A549 (cell line): Measurements from ENCODE around the gene EBP. TPM values are rescaled to one million over a fixed set of nuclear protein-coding genes. Genes with fewer than 3 reads are reported as not detected.

Experiments
- ATAC-seq, 2 experiments: fragments of 200-7000 bp in 1 of 2; fragments of >200 bp in 1 of 2; cut with Nextera tagmentation in 1 of 2; cut with Tn5 transposase in 1 of 2; 3 replicates each; pipeline versions ENCODE4 v1.8.0 to v1.9.1; 2018 to 2020; ENCODE audit warnings: mild to moderate bottlenecking in 1 of 2, moderate library complexity in 1 of 2
- CTCF ChIA-PET: fragments of 300-600 bp; sonication (Branson Sonifier 250); formaldehyde crosslinking; extraction: SDS; loops from one replicate; lab custom pipeline; 2021; ENCODE audit warnings: antibody characterized with exemption, inconsistent platforms; lab: Yijun Ruan, JAX
- POLR2A ChIA-PET: fragments of 350-600 bp; formaldehyde crosslinking; extraction: SDS; loops from one replicate; lab custom pipeline; 2021; ENCODE audit warnings: antibody characterized with exemption, inconsistent platforms; lab: Yijun Ruan, JAX
- DNase-seq, 2 experiments: peaks; one replicate each; pipeline versions ENCODE4 v3.0.0 to v3.0.0-alpha.2; 2011 to 2016; ENCODE audit warnings: low read depth in 1 of 2, low spot score in 1 of 2
- FAIRE-seq: peaks from 2 replicates; lab custom pipeline; 2011; peaks lifted over from hg19 to GRCh38; lab: Jason Lieb, UNC
- H3K27ac ChIP-seq, 2 experiments: fragments of >200 bp; sonication (Bioruptor Twin); formaldehyde crosslinking; 3 replicates each; pipeline ENCODE4 v1.5.1; 2016 to 2017
- H3K4me1 ChIP-seq: fragments of >200 bp; sonication (Bioruptor Twin); formaldehyde crosslinking; 3 replicates; pipeline ENCODE4 v1.6.1; 2016
- H3K4me2 ChIP-seq: fragments of >200 bp; sonication (Bioruptor Twin); formaldehyde crosslinking; 3 replicates; pipeline ENCODE4 v1.6.1; 2016
- H3K4me3 ChIP-seq: fragments of >200 bp; sonication (Bioruptor Twin); formaldehyde crosslinking; 3 replicates; pipeline ENCODE4 v1.5.1; 2016
- H3K9me3 ChIP-seq: fragments of >200 bp; sonication (Bioruptor Twin); formaldehyde crosslinking; 3 replicates; pipeline ENCODE4 v1.6.1; 2016
- BCL3 ChIP-seq: fragments of >200 bp; sonication (Bioruptor Twin); formaldehyde crosslinking; IDR thresholded peaks from 3 replicates; pipeline ENCODE4 v1.6.1; 2016
- CEBPB ChIP-seq, 2 experiments: fragments of >200 bp in 1 of 2; sonication (Bioruptor Twin) in 1 of 2; formaldehyde crosslinking in 1 of 2; IDR thresholded peaks; 2 replicates each; pipeline ENCODE4 v1.6.1; 2012 to 2016
- CHD4 ChIP-seq: fragments of 200-600 bp; sonication (generic); IDR thresholded peaks from 2 replicates; pipeline ENCODE4 v1.6.1; 2016; ENCODE audit warnings: antibody characterized with exemption, mild to moderate bottlenecking, borderline replicate concordance
- CTCF ChIP-seq: fragments of >200 bp; sonication (Bioruptor Twin); formaldehyde crosslinking; IDR thresholded peaks from 3 replicates; pipeline ENCODE4 v1.5.1; 2016
- EHF ChIP-seq: fragments of 250-450 bp; sonication (Bioruptor Pico); IDR thresholded peaks from 2 replicates; pipeline ENCODE4 v1.5.0; 2020; ENCODE audit warnings: mild to moderate bottlenecking
- EP300 ChIP-seq, 2 experiments: fragments of >200 bp; sonication (Bioruptor Twin); formaldehyde crosslinking; IDR thresholded peaks; 2 replicates in 1 of 2; 3 replicates in 1 of 2; pipeline ENCODE4 v1.6.1; 2016 to 2017
- FOSL2 ChIP-seq, 2 experiments: fragments of 450-650 bp in 1 of 2; fragments of >200 bp in 1 of 2; sonication (Bioruptor Twin) in 1 of 2; formaldehyde crosslinking; IDR thresholded peaks; 2 replicates each; pipeline versions ENCODE4 v1.5.0 to v1.6.1; 2016 to 2020; ENCODE audit warnings: mild to moderate bottlenecking in 1 of 2, moderate library complexity in 1 of 2
- HEYL ChIP-seq: fragments of 250-450 bp; sonication (Bioruptor Pico); IDR thresholded peaks from 2 replicates; pipeline ENCODE4 v1.8.0; 2021; ENCODE audit warnings: mild to moderate bottlenecking, moderate library complexity
- HOXA7 ChIP-seq: fragments of 250-450 bp; sonication (Bioruptor Pico); IDR thresholded peaks from 2 replicates; pipeline ENCODE4 v1.5.0; 2020; ENCODE audit warnings: mild to moderate bottlenecking, moderate library complexity
- JUN ChIP-seq, 2 experiments: fragments of >200 bp; sonication (Bioruptor Twin); formaldehyde crosslinking; IDR thresholded peaks; 2 replicates in 1 of 2; 3 replicates in 1 of 2; pipeline ENCODE4 v1.6.1; 2016 to 2017
- MAX ChIP-seq: IDR thresholded peaks from 2 replicates; pipeline ENCODE4 v1.6.1; 2012
- MYC ChIP-seq: IDR thresholded peaks from 2 replicates; pipeline ENCODE4 v1.6.1; 2012; ENCODE audit warnings: mild to moderate bottlenecking, inconsistent platforms, low read length, improper control_type of control experiment, borderline replicate concordance
- PHF8 ChIP-seq: fragments of 200-600 bp; sonication (generic); IDR thresholded peaks from 2 replicates; pipeline ENCODE4 v1.6.1; 2016; ENCODE audit warnings: low read depth, mild to moderate bottlenecking, antibody characterized with exemption, moderate library complexity, borderline replicate concordance
- POLR2A ChIP-seq: IDR thresholded peaks from 2 replicates; pipeline ENCODE4 v1.6.1; 2012; ENCODE audit warnings: mild to moderate bottlenecking, low read length
- RAD21 ChIP-seq, 2 experiments: fragments of >200 bp in 1 of 2; sonication (Bioruptor Twin) in 1 of 2; formaldehyde crosslinking in 1 of 2; IDR thresholded peaks in 1 of 2; conservative IDR thresholded peaks in 1 of 2; 2 replicates in 1 of 2; 3 replicates in 1 of 2; pipeline ENCODE4 v1.6.1; 2012 to 2018; ENCODE audit warnings: inconsistent platforms in 1 of 2
- RCOR1 ChIP-seq: fragments of 150-350 bp; IDR thresholded peaks from 2 replicates; pipeline ENCODE4 v1.6.1; 2014; ENCODE audit warnings: antibody characterized with exemption, low read length, low read depth
- REST ChIP-seq: fragments of 200-600 bp; sonication (generic); IDR thresholded peaks from 2 replicates; pipeline ENCODE4 v1.6.1; 2016; ENCODE audit warnings: antibody characterized with exemption, mild to moderate bottlenecking, moderate library complexity
- TFCP2L1 ChIP-seq: fragments of 250-450 bp; sonication (Bioruptor Pico); IDR thresholded peaks from 2 replicates; pipeline ENCODE4 v1.5.0; 2021; ENCODE audit warnings: mild to moderate bottlenecking
- ZC3H11A ChIP-seq: fragments of 450-650 bp; IDR thresholded peaks from 2 replicates; pipeline ENCODE4 v1.6.1; 2014; ENCODE audit warnings: antibody characterized with exemption, mild to moderate bottlenecking
- WGBS: methylation state at CpG from one replicate; pipeline ENCODE4 v1.1.6; 2017; ENCODE audit errors: missing lambda C conversion rate; 5-methylcytosine and 5-hydroxymethylcytosine counted together
- polyA plus RNA-seq, 4 experiments: library from polyadenylated mRNA; depleted of rRNA in 3 of 4; stranded (reverse); fragments of >200 nt; fragmentation: RNase III in 1 of 4; extraction: RNeasy Plus Mini Kit Qiagen cat#74134 plus additional on column Dnase treatment in 1 of 4; gene quantifications; 2 replicates in 3 of 4; 3 replicates in 1 of 4; pipeline ENCODE4 v1.2.3, GENCODE V29; 2011 to 2017

The EBP gene
- polyA plus RNA-seq, 2 of the 4 experiments (the other 2 are of a cell fraction): 82.9 to 159 TPM

- ATAC-seq: no peak
- H3K4me2 ChIP-seq: no peak overlapping the region
- TF ChIP-seq ZC3H11A: no peak
- no peak for TF ChIP-seq CHD4
- no peaks in the 10 kb centered on the region for H3K9me3 ChIP-seq
- H3K27ac ChIP-seq: no peak overlapping the region
- ChIA-PET POLR2A (no interaction called here), CTCF (no interaction called here)
- peaks cover 15% of the 10 kb centered on the region for H3K4me1 ChIP-seq
- H3K4me3 ChIP-seq: no peak overlapping the region
- no peak for FAIRE-seq
- 100% methylated on average over 2 of the region's 3 CpGs for WGBS
- DNase-seq: no peak
Measured at GRCh38 chrX:48533165-48533564, 11.6 kb downstream of the EBP start.

- ChIA-PET POLR2A (interaction anchor here (0.6 to 1.6 kb wide), 6 partner anchors 8 to 1527 kb away, joined by 3 to 14 read pairs (median 5); partner anchors contain the start of gene RBM3), CTCF (interaction anchor here (0.6 to 3.0 kb wide), 7 partner anchors 10 to 56 kb away, joined by 3 to 12 read pairs (median 5); no protein-coding TSS in a partner anchor)
- no peaks in the 10 kb centered on the region for H3K9me3 ChIP-seq
- FAIRE-seq (no peak), DNase-seq (no peak), ATAC-seq (no peak; a peak in 1 of 6 replicates)
- H3K4me1 ChIP-seq: peaks cover 9% of the 10 kb centered on the region
- no peak for TF ChIP-seq CTCF
- H3K27ac ChIP-seq: peak overlapping the region; percentile 68 to 93
- H3K4me3 ChIP-seq: peak overlapping the region; percentile 18; the same call in 2 of the 3 replicates
- H3K4me2 ChIP-seq: peak overlapping the region; percentile 65
- 71% methylated on average over 17 of the region's 23 CpGs for WGBS
Measured at GRCh38 chrX:48538641-48539344, 17.2 kb downstream of the EBP start.

GRCh38 chrX:48539345-48540027 is 17.9 kb downstream of the EBP start, which contains the start of gene TBC1D25:
TSS of gene TBC1D25 (plus strand) at chrX:48539714. CDS start at chrX:48539798, 84 bp downstream.
- peak; percentile 90 to 99 for DNase-seq
- 1% methylated on average over 13 of the region's 59 CpGs for WGBS
- ATAC-seq: peak; percentile 91 to 93
- H3K4me3 ChIP-seq: peak within 1 kb of the TSS; percentile 83
- no peaks in the 10 kb centered on the region for H3K9me3 ChIP-seq
- ChIA-PET CTCF (interaction anchor here (0.6 to 3.0 kb wide), 9 partner anchors 10 to 458 kb away, joined by 3 to 12 read pairs (median 4); no protein-coding TSS in a partner anchor), POLR2A (interaction anchor here (0.6 to 1.6 kb wide), 8 partner anchors 9 to 1527 kb away, joined by 3 to 14 read pairs (median 5); partner anchors contain the start of genes RBM3 and USP11)
- FAIRE-seq: peak; percentile 74
- H3K27ac ChIP-seq: peak within 1 kb of the TSS; percentile 85 to 93
- peaks cover 9% of the 10 kb centered on the region for H3K4me1 ChIP-seq
- H3K4me2 ChIP-seq: peak within 1 kb of the TSS; percentile 95
- TF ChIP-seq PHF8: peak; percentile 60; the same call in 1 of the 2 replicates
- TF ChIP-seq REST: no peak
- TF ChIP-seq FOSL2 (IDR thresholded peaks at IDR 0.05): no peak
- peak; percentile 89 for TF ChIP-seq FOSL2 (CRISPR knock-in tag; IDR thresholded peaks at IDR 0.05)
- TF ChIP-seq RCOR1: no peak
- TF ChIP-seq HEYL: no peak
- TF ChIP-seq RAD21 (conservative IDR thresholded peaks at IDR 0.05 in 1 of 2, IDR thresholded peaks at IDR 0.05 in 1 of 2): peak; percentile 9 to 33; a peak in 2 of 5 replicates
- TF ChIP-seq MYC: 0 out of 2 replicates have a peak, but pooled peaks have one; percentile 49
- TF ChIP-seq EHF: no peak
- TF ChIP-seq CEBPB (IDR thresholded peaks at IDR 0.05): peak in 1 of 2 experiments; percentile 53; a peak in 1 of 4 replicates
- peak in 1 of 2 experiments; percentile 62; a peak in 2 of 5 replicates for TF ChIP-seq JUN (IDR thresholded peaks at IDR 0.05)
- peak; percentile 79 for TF ChIP-seq MAX
- no peak for TF ChIP-seq EP300 (IDR thresholded peaks at IDR 0.05)
- 0 out of 2 replicates have a peak, but pooled peaks have one; percentile 43 for TF ChIP-seq TFCP2L1 (CRISPR knock-in tag)
- no peak for TF ChIP-seq HOXA7 (CRISPR knock-in tag)
- peak; percentile 34; the same call in 2 of the 3 replicates for TF ChIP-seq CTCF
- TF ChIP-seq POLR2A: peak; percentile 21; the same call in 1 of the 2 replicates
- 0 out of 3 replicates have a peak, but pooled peaks have one; percentile 21 for TF ChIP-seq BCL3
